IPS DF 4.7 (cell line): ENCODE measurements around the gene KLHL26.

Source experiments
- DNase-seq: peaks from one replicate; pipeline ENCODE4 v3.0.0-alpha.2; 2013; ENCODE audit warnings: low spot score; ENCODE audit errors: extremely low read depth

KLHL26 gene

GRCh38 chr19:18683109-18683957, 46.5 kb downstream of the KLHL26 start, which contains the start of gene CRTC1:
TSS of gene CRTC1 (plus strand) at chr19:18683680. CDS start at chr19:18683703, 23 bp downstream.
- no peak for DNase-seq

GRCh38 chr19:18683958-18684641, 47.3 kb downstream of the KLHL26 start:
- DNase-seq = no peak

GRCh38 chr19:18684642-18684993, 47.8 kb downstream of the KLHL26 start:
- no peak for DNase-seq

- DNase-seq = no peak
These were observed 48.9 kb downstream of the KLHL26 start for GRCh38 chr19:18685597-18686190.

GRCh38 chr19:18687740-18688465, 51.1 kb downstream of the KLHL26 start:
- DNase-seq = no peak

- no peak for DNase-seq
These were observed 59.2 kb downstream of the KLHL26 start for GRCh38 chr19:18696023-18696422.

GRCh38 chr19:18697680-18698079, 60.9 kb downstream of the KLHL26 start:
- no peak for DNase-seq

GRCh38 chr19:18698321-18699167, 61.7 kb downstream of the KLHL26 start:
- DNase-seq = no peak

GRCh38 chr19:18699403-18700054, 62.7 kb downstream of the KLHL26 start:
- DNase-seq = no peak

- DNase-seq = no peak
These were observed 63.8 kb downstream of the KLHL26 start for GRCh38 chr19:18700501-18701249.

- DNase-seq = no peak
These were observed 64.4 kb downstream of the KLHL26 start for GRCh38 chr19:18701250-18701608.

- DNase-seq = no peak
These were observed 67.2 kb downstream of the KLHL26 start for GRCh38 chr19:18704054-18704453.

GRCh38 chr19:18704971-18705370, 68.1 kb downstream of the KLHL26 start:
- DNase-seq = no peak

GRCh38 chr19:18708452-18709231, 71.8 kb downstream of the KLHL26 start:
- no peak for DNase-seq

- DNase-seq = no peak
These were observed 72.7 kb downstream of the KLHL26 start for GRCh38 chr19:18709546-18709945.

- DNase-seq = no peak
These were observed 73.4 kb downstream of the KLHL26 start for GRCh38 chr19:18710186-18710585.

- no peak for DNase-seq
These were observed 74.3 kb downstream of the KLHL26 start for GRCh38 chr19:18710996-18711751.

GRCh38 chr19:18711893-18712292, 75.1 kb downstream of the KLHL26 start:
- no peak for DNase-seq
